WTC11 (cell line): ENCODE measurements around the gene MBNL1. TPM values are rescaled to one million over a fixed set of nuclear protein-coding genes. Genes with fewer than 3 reads are reported as not detected.

Experiments
- ATAC-seq: fragments of 200-7000 bp; cut with Tn5 transposase; 2 replicates; pipeline ENCODE4 v1.10.0; 2021; ENCODE audit warnings: mild to moderate bottlenecking, moderate library complexity
- CTCF ChIA-PET: fragments of 300-600 bp; sonication (Branson Sonifier 250); formaldehyde crosslinking; loops from one replicate; lab custom pipeline; 2021; ENCODE audit warnings: antibody characterized with exemption; lab: Charles Lee
- POLR2A ChIA-PET: fragments of 350-600 bp; sonication (Branson Sonifier 250); formaldehyde crosslinking; loops from one replicate; lab custom pipeline; 2021; ENCODE audit warnings: antibody characterized with exemption; lab: Charles Lee
- DNase-seq: peaks from one replicate; pipeline ENCODE4 v3.0.0; 2021; ENCODE audit warnings: low spot score
- H3K27ac Mint-ChIP-seq: 2 replicates; pipeline ENCODE4 v1.8.0; 2021; ENCODE audit warnings: mixed read lengths
- H3K27me3 Mint-ChIP-seq: 2 replicates; pipeline ENCODE4 v1.8.0; 2021; ENCODE audit warnings: low read depth, mild to moderate bottlenecking, moderate library complexity, mixed read lengths
- H3K36me3 Mint-ChIP-seq: 2 replicates; pipeline ENCODE4 v1.8.0; 2021; ENCODE audit warnings: mixed read lengths
- H3K4me1 Mint-ChIP-seq: 2 replicates; pipeline ENCODE4 v1.8.0; 2022; ENCODE audit warnings: mixed read lengths
- H3K4me3 Mint-ChIP-seq: 2 replicates; pipeline ENCODE4 v1.8.0; 2021; ENCODE audit warnings: mild to moderate bottlenecking, moderate library complexity, mixed read lengths
- H3K9me3 Mint-ChIP-seq: 2 replicates; pipeline ENCODE4 v1.8.0; 2021; ENCODE audit warnings: mixed read lengths
- ATF3 ChIP-seq: sonication (generic); formaldehyde crosslinking; conservative IDR thresholded peaks from 2 replicates; pipeline ENCODE4 v1.8.1; 2022; ENCODE audit warnings: mild to moderate bottlenecking, missing genetic modification reagents
- E2F1 ChIP-seq: sonication (generic); formaldehyde crosslinking; IDR thresholded peaks from 2 replicates; pipeline ENCODE4 v1.8.0; 2022; ENCODE audit warnings: mild to moderate bottlenecking, missing genetic modification reagents
- GTF2I ChIP-seq: fragments of 250-450 bp; sonication (Bioruptor Pico); conservative IDR thresholded peaks from 2 replicates; pipeline ENCODE4 v1.4.0; 2021; ENCODE audit warnings: mild to moderate bottlenecking
- HMGA2 ChIP-seq: fragments of 250-450 bp; sonication (Bioruptor Pico); IDR thresholded peaks from 2 replicates; pipeline ENCODE4 v1.4.0; 2021; ENCODE audit warnings: mild to moderate bottlenecking, moderate library complexity
- JAZF1 ChIP-seq: fragments of 250-450 bp; sonication (Bioruptor Pico); IDR thresholded peaks from 2 replicates; pipeline ENCODE4 v1.9.0; 2021; ENCODE audit warnings: moderate library complexity, mild to moderate bottlenecking, inconsistent platforms
- JUN ChIP-seq: sonication (generic); formaldehyde crosslinking; IDR thresholded peaks from 2 replicates; pipeline ENCODE4 v1.8.0; 2023; ENCODE audit warnings: mild to moderate bottlenecking, missing genetic modification reagents
- MLX ChIP-seq: sonication (generic); formaldehyde crosslinking; IDR thresholded peaks from 2 replicates; pipeline ENCODE4 v1.8.1; 2023; ENCODE audit warnings: mild to moderate bottlenecking, missing genetic modification reagents, moderate library complexity
- NR3C1 ChIP-seq: sonication (generic); formaldehyde crosslinking; conservative IDR thresholded peaks from 2 replicates; pipeline ENCODE4 v1.8.1; 2023; ENCODE audit warnings: low read depth, mild to moderate bottlenecking, missing genetic modification reagents
- TCF7 ChIP-seq: sonication (generic); formaldehyde crosslinking; IDR thresholded peaks from 2 replicates; pipeline ENCODE4 v1.8.0; 2022; ENCODE audit warnings: mild to moderate bottlenecking, low read depth, missing genetic modification reagents, moderate library complexity
- TEAD1 ChIP-seq: sonication (generic); formaldehyde crosslinking; IDR thresholded peaks from 2 replicates; pipeline ENCODE4 v1.8.0; 2022; ENCODE audit warnings: mild to moderate bottlenecking, missing genetic modification reagents
- TEAD4 ChIP-seq: sonication (generic); formaldehyde crosslinking; IDR thresholded peaks from 2 replicates; pipeline ENCODE4 v1.8.0; 2022; ENCODE audit warnings: mild to moderate bottlenecking, missing genetic modification reagents
- USF1 ChIP-seq: sonication (generic); formaldehyde crosslinking; IDR thresholded peaks from 2 replicates; pipeline ENCODE4 v1.8.0; 2022; ENCODE audit warnings: mild to moderate bottlenecking, missing genetic modification reagents
- ZMAT4 ChIP-seq: fragments of 250-450 bp; sonication (Bioruptor Pico); IDR thresholded peaks from 2 replicates; pipeline ENCODE4 v1.9.0; 2021; ENCODE audit warnings: mild to moderate bottlenecking
- ZNF121 ChIP-seq: sonication (generic); formaldehyde crosslinking; IDR thresholded peaks from 2 replicates; pipeline ENCODE4 v1.8.0; 2023; ENCODE audit warnings: missing genetic modification reagents
- ZNF425 ChIP-seq: fragments of 250-450 bp; sonication (Bioruptor Pico); conservative IDR thresholded peaks from 2 replicates; pipeline ENCODE4 v1.9.0; 2021; ENCODE audit warnings: mild to moderate bottlenecking
- ZNF671 ChIP-seq: fragments of 250-450 bp; sonication (Bioruptor Pico); IDR thresholded peaks from 2 replicates; pipeline ENCODE4 v1.8.0; 2021; ENCODE audit warnings: mild to moderate bottlenecking
- total RNA-seq: library from RNA; stranded (reverse); gene quantifications from 3 replicates; pipeline ENCODE4 v1.2.3, GENCODE V29; 2021
- TF ChIP-seq, protein P1 (sequence below): sonication (generic); formaldehyde crosslinking; IDR thresholded peaks from 2 replicates; pipeline ENCODE4 v1.8.0; 2022; ENCODE audit warnings: mild to moderate bottlenecking, missing genetic modification reagents
- TF ChIP-seq, protein P2 (sequence below): fragments of 250-450 bp; sonication (Bioruptor Pico); IDR thresholded peaks from 2 replicates; pipeline ENCODE4 v1.9.0; 2021; ENCODE audit warnings: mild to moderate bottlenecking
- TF ChIP-seq, protein P3 (sequence below): fragments of 250-450 bp; sonication (Bioruptor Pico); IDR thresholded peaks from 2 replicates; pipeline ENCODE4 v1.9.0; 2021; ENCODE audit warnings: moderate library complexity, mild to moderate bottlenecking, inconsistent platforms, borderline replicate concordance

MBNL1 gene
- total RNA-seq, 1 experiment from 2014 or later = 20.4 TPM

DNA sequence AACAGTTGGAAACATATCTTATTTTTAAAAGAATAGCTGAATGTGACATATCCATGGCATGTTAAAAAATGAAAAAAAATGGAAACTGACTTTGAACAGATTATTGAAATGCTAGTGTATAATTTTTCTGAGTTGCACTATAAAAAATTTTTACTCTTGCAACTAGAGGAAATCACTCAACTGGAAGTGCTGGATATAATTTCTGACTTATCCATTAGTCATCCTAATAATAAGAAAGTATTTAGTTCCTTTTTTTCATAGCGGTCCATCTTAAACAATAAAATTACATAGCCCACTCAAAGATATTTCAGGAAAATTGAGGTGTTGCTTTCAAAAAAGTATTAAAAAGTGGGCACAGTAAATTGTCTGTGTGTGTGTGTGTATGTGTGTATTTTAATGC is 80.7 kb downstream of the MBNL1 start:
- Mint-ChIP-seq H3K27ac (no peak overlapping the region), H3K9me3 (no peaks in the 10 kb centered on the region), H3K4me1 (peaks cover 8% of the 10 kb centered on the region), H3K27me3 (no peaks in the 10 kb centered on the region), H3K4me3 (no peak overlapping the region), H3K36me3 (no peaks in the 10 kb centered on the region)
- DNase-seq = no peak
- ATAC-seq = no peak
- no peak for TF ChIP-seq ZNF121
- no peak for TF ChIP-seq E2F1
- no peak for TF ChIP-seq ZNF671
- no peak for TF ChIP-seq ATF3
- TF ChIP-seq TEAD1 (CRISPR knock-in tag) = no peak
- no peak for TF ChIP-seq USF1
- TF ChIP-seq GTF2I (CRISPR knock-in tag) = no peak
- TF ChIP-seq NR3C1 (CRISPR knock-in tag) = no peak
- TF ChIP-seq MLX (CRISPR knock-in tag) = no peak
- no peak for TF ChIP-seq TCF7
- no peak for TF ChIP-seq JAZF1 (CRISPR knock-in tag)
- TF ChIP-seq, protein P1, sequence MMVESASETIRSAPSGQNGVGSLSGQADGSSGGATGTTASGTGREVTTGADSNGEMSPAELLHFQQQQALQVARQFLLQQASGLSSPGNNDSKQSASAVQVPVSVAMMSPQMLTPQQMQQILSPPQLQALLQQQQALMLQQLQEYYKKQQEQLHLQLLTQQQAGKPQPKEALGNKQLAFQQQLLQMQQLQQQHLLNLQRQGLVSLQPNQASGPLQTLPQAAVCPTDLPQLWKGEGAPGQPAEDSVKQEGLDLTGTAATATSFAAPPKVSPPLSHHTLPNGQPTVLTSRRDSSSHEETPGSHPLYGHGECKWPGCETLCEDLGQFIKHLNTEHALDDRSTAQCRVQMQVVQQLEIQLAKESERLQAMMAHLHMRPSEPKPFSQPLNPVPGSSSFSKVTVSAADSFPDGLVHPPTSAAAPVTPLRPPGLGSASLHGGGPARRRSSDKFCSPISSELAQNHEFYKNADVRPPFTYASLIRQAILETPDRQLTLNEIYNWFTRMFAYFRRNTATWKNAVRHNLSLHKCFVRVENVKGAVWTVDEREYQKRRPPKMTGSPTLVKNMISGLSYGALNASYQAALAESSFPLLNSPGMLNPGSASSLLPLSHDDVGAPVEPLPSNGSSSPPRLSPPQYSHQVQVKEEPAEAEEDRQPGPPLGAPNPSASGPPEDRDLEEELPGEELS (CRISPR knock-in tag) = no peak
- TF ChIP-seq, protein P2, sequence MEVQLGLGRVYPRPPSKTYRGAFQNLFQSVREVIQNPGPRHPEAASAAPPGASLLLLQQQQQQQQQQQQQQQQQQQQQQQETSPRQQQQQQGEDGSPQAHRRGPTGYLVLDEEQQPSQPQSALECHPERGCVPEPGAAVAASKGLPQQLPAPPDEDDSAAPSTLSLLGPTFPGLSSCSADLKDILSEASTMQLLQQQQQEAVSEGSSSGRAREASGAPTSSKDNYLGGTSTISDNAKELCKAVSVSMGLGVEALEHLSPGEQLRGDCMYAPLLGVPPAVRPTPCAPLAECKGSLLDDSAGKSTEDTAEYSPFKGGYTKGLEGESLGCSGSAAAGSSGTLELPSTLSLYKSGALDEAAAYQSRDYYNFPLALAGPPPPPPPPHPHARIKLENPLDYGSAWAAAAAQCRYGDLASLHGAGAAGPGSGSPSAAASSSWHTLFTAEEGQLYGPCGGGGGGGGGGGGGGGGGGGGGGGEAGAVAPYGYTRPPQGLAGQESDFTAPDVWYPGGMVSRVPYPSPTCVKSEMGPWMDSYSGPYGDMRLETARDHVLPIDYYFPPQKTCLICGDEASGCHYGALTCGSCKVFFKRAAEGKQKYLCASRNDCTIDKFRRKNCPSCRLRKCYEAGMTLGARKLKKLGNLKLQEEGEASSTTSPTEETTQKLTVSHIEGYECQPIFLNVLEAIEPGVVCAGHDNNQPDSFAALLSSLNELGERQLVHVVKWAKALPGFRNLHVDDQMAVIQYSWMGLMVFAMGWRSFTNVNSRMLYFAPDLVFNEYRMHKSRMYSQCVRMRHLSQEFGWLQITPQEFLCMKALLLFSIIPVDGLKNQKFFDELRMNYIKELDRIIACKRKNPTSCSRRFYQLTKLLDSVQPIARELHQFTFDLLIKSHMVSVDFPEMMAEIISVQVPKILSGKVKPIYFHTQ (CRISPR knock-in tag) = no peak
- TF ChIP-seq ZMAT4 = no peak
- TF ChIP-seq JUN (CRISPR knock-in tag) = no peak
- TF ChIP-seq, protein P3, sequence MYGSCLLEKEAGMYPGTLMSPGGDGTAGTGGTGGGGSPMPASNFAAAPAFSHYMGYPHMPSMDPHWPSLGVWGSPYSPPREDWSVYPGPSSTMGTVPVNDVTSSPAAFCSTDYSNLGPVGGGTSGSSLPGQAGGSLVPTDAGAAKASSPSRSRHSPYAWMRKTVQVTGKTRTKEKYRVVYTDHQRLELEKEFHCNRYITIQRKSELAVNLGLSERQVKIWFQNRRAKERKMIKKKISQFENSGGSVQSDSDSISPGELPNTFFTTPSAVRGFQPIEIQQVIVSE (CRISPR knock-in tag) = no peak
- POLR2A ChIA-PET = no interaction called here
- CTCF ChIA-PET = no interaction called here

DNA sequence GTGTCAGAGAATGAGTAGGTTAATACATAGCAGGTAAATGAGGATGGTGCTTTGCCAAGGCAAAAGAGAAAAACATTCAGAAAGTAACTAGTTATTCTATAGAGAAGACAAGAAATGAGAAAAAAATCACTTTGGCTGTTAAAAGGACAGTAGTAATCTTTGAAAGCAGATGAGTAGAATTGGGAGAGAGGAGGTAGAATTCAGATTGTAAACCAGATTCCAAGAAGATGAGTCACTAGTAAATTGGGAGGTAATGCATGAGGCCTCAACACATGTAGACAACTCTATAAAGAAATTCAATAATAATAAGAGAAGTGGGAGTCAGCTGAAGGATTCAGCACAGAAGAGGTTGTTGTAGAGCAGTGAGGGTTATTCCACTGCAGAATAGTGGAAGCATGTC is 81.4 kb downstream of the MBNL1 start:
- H3K27me3 Mint-ChIP-seq = no peaks in the 10 kb centered on the region
- POLR2A ChIA-PET = no interaction called here
- H3K4me3 Mint-ChIP-seq = no peak overlapping the region
- no peaks in the 10 kb centered on the region for H3K9me3 Mint-ChIP-seq
- ATAC-seq (no peak), DNase-seq (no peak)
- CTCF ChIA-PET = no interaction called here
- peaks cover 8% of the 10 kb centered on the region for H3K4me1 Mint-ChIP-seq
- H3K27ac Mint-ChIP-seq = no peak overlapping the region
- H3K36me3 Mint-ChIP-seq = no peaks in the 10 kb centered on the region
- TF ChIP-seq ZNF425 = no peak
- no peak for TF ChIP-seq ZNF671
- TF ChIP-seq TEAD4 (CRISPR knock-in tag) = no peak
- TF ChIP-seq GTF2I (CRISPR knock-in tag) = no peak
- no peak for TF ChIP-seq HMGA2 (CRISPR knock-in tag)
